Measurements from ENCODE around the gene ENC1.

- TF ChIP-seq EZH2phosphoT487 (IDR thresholded peaks at IDR 0.05; ENCODE audit: insufficient read depth, low read depth) (no peak), EZH2 (IDR thresholded peaks at IDR 0.05; ENCODE audit: insufficient read depth, poor library complexity, severe bottlenecking) (no peak)
Measured at GRCh38 chr5:74686962-74687751, 46.6 kb upstream of the ENC1 start.
